SW 1271 (cell line): Measurements from ENCODE around the gene PDE6B.
"Not testable (repeated sequence)": the region's sequence is repeated elsewhere in the genome, so short reads cannot be mapped to it uniquely, and the experiment has no call there.

Experiments used
- DNase-seq, 2 experiments: peaks; one replicate each; lab custom pipeline; 2025; lab: John Stamatoyannopoulos, UW

Gene PDE6B

DNA sequence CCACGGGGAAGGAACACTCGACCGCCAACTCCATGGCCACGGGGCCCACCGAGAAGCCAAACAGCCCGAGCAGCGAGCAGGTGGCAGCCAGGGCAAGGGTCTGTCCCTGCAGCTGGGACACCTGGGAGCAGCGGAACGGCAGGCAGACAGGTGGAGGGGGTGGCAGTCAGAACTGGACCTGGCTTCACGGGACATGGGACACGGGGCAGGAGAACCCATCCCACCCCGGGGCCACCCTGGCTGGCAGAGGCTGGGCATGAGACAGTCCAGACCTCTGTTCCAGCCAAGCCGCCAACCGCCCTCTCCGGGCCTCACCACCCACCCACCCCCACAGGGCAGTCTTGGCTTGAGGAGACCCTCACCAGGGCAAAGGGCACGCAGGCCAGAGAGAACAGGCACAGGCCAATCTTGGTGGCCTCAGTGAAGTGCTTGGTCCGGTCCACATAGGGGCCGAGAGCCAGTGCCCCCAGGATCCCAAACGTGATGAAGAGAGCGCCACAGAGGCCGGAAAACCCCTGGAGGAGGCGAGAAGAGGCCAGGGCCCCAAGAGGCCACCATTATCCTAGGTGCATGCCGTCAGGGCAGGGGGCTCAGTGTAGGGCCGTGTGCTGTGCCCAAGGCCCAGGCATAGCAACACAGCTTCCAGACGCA lies 58.0 kb downstream of the PDE6B start:
- DNase-seq: no peak

DNA sequence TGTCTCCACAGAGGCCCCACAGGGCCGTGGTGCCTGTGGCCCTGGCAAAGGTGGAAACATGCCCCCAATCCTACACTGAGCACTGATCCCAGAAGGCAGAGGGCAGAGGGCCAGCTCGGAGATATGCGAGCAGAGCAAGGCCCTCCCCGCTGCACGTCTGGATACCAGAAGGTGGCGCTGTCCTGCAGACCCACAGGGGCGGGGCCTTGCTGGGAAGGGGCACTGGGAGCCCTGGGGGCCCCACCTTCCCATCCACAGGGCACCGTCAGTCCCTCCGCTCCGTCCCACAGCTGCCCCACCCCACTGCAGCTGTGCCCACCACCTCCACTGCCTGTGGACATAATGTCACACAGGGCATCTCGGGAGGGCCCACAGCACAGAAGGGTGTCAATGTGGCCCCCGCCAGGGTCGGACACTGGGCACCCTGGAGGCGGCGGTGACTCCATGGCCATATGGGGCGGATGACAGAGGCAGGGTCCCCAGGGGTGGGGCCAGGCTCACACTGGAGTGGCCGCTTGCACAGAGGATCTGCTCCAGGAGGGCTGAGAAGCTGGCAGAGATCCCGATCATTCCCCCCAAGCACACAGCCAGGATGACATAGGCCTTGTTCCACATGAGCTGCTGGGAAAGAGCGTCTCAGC lies 58.7 kb downstream of the PDE6B start:
- peak in 1 of 2 experiments; percentile 58 for DNase-seq

DNA sequence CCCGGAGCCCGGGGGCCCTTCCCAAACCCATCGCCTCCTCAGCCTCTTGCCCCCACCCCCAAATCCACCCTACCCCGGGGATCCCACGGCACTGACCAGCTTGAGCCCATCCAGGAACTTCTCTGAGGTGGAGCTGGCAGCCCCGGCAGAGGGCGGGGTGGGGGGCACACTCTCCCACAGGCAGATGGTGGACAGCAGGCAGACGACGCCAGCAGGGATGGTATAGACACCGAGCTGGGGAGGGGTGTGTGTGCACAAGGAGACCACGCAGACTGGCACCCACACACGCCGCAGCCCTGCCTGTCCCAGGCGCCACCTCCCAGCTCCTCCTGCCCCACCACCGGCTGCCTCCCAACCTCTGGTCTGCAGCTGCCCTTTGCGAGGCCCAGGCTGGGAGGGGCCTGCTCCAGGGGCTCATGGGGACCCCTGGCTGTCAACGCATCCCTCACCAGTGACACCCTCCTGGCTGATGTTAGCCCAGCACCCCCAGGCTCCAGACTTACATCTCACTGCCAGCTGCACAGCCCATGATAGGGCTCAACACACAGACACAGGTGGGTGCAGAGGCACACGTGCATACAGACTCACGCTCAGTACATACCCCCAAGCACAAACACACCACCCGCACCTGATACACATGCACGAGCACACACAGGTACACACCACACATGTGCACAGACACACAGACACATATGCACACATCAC lies 59.4 kb downstream of the PDE6B start:
- DNase-seq: no peak

DNA sequence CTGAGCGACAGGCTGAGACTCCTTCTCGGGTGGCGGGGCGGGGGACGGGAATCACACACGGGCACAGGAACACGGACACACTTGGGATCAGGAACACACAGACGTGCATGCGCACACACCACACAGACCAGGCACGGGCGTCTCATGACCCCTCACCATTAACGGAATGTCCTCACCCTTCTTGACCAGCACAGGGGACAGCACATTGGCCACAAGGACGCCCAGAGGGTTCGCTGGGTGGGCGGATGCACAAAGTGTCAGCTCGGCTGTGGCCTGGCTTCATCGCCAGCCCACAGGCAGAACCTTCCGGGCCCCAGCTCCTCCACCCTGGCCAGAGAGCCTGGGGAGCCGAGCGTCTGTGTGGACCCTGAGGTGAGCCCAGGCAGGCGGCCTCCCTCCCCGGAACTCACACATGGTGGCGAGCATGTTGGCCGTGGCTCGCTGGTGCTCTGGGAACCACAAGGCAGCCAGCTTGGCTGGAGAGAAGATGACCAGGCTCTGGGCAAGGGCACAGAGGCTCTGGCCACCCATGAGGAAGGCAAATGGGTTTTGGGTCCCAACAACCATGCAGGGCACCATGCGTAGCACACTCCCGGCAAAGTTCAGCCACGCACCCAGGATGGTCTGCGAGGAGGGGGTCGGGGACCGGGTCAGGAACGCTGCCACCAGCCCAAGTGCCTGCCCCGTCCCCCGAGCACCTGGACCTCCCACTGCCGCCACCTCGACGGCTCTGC lies 60.5 kb downstream of the PDE6B start:
- no peak for DNase-seq

DNA sequence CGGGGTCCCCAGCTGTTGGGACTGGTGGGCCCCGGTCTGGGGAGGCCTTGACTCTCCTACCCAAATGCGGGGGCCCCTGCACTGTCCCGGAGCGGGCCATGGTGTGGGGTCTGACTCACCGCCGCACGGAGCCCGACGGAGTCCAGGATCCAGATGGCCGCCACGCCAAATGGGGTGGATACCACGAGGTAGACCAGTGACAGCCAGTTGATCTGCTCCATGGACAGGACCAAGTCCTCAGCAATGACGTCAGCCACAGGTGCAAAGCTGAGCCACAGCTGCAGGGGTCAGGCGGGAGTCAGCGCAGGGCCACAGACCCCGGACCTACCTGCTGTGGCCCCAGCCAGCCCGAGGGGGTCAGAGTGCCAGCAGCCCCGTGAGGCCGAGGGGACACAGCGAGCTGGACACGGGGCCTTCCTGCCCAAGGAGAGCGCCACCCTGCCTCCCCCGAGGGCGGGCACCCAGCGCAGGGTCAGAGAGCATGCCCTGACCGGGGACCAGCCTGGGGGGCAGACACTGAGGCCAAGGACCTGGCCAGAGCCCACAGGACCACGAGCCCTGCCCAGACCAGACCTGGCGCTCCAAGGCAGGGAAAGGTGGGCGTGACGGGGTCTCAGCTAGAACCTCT lies 61.2 kb downstream of the PDE6B start:
- DNase-seq: no peak

DNA sequence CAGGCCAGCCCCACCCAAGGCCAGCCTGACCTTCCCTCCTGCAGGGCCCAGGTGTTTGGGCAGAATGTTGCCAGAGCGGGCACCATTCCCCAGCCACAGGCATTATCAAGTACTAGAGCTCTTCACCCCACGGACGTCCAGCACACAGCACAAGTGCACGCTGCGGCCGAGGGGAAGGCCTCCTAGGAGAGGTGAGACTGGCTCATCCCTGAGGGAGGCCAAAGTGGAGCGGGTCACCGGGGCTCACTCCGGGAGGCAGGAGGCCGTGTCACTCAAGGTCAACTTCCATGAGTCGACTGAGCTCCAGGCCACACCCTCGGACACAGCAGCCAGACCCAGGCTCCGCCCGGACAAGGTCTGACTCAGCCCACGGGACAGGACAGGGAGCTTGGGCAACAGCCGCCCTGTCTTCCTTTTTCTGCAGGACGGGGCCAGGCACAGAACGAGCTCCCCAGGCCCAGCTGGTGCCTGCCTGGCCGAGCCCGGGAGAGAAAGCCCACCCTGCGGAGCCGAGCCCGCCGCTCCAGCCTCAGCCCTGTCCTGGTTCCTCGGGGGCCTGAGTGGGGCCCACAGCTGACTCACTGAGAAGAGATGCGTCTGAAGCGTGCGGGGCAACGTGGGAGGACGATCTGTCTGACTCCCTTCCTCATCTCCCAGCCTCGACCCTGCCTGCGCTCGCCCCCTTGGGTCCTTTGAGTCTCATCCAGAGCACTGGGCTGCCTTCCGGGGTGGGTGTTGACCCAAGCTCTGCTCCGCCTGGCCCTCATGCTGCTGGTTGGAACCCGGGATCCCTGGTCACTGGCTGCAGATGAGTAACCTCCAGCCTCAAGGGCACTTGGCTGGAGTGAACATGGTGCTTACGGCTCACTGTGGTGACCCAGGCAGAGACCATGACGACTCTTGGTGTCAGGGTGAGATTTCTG lies 61.9 kb downstream of the PDE6B start:
- peak; percentile 42 to 58 for DNase-seq

DNA sequence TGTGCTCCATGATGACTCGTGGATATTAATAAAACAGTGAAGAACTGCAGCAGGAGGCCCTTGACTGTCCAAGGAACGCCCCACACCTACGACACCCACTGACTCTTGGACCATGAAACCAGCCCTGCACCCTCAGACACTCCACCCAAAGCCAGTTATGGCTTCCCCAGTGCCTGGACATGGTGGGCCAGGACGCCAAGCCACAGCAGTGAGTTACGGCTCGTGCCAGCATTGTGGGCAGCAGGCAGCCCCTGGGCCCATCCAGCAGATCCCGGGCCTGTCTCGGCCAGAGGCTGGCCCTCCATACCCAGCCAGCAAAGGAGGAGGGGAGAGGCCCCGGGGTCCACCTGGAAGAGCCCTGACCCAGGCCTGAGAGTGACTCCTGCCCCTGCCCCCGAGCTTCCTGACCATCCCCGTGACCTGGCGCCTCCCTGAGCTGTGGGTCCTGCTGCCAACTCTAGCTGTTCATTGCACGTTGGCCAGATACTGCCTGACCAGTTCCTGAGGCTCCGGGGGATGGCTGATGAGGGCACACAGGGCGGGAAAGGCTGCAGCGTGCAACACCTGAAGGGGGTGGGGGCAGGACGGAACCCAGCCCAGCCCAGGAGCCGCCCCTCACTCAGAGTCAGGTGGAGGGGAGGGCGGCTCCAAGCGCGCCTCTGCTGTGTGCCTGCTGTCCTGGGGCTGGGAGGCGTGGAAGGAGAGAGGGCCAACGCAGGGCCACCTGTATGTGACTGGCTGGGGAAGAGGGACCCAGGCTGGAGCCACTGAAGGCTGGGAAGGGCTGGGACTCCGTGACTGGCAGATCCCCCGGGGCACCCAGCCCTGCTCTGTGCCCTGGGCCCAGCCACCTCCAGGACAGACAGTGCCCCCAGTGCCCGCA lies 62.8 kb downstream of the PDE6B start:
- no peak for DNase-seq

DNA sequence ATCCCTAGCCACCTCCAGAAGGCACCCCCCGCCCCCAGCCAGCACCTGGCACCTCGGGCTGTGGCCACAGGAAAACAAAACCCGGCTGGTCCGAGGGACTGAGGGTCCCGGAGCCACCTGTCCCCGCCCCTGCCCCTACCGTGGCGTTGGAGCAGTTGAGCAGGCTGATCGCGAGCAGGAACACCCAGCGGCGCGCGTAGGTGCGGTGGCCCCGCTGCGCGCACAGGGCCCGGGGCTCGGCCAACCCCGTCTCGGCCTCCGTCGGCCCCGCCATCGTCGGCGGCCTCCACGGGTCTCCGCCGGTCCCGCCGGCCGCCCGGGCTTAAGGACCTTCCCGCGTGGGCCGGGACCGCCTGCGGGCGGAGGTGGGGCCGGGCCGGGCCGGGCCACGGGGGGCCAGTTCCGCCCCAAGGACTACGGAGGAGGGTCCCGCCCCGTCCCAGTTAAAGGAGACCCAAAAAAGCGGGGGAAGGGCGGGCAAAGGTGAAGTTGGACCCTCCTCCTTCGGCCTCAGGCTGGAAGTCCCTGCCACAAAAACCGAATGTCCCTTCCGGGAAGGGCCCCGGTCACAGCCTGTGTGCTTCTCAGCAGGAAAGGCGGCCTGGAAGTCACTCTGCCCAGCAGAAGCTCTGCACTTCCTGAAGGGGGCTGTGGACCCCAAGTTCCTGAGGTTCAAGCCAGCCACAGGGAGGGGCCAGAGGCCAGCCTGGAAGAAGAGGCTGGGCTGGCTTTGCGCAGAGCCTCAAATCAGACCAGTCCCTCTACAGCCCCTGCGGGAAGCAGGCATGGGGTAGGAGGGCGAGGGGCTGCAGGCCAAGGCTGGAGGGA lies 63.7 kb downstream of the PDE6B start, which contains the start of gene SLC49A3:
SLC49A3 (minus strand) TSS at position 298 of the 828 bp plus-strand sequence; CDS start at position 274, 24 bp downstream.
- DNase-seq: no peak

DNA sequence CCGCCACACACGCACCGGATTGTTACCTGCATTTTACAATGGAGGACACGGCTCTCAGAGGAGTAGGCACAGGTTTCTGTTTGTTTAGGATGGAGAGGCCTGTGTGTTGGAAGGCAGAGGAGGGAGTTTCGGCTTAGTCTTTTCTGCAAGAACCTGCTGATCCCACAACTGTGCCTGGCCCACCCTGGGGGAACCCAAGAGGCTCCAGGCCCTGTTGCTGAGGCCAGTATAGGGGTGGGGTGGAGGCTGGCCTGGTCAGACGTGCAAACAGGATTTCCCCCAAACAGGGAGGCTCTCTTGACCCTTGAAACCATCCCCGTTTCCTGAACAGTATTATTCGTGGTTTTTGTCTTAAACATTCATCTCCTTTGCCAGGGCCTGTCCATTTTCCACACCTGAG lies 64.3 kb downstream of the PDE6B start:
- DNase-seq: no peak

DNA sequence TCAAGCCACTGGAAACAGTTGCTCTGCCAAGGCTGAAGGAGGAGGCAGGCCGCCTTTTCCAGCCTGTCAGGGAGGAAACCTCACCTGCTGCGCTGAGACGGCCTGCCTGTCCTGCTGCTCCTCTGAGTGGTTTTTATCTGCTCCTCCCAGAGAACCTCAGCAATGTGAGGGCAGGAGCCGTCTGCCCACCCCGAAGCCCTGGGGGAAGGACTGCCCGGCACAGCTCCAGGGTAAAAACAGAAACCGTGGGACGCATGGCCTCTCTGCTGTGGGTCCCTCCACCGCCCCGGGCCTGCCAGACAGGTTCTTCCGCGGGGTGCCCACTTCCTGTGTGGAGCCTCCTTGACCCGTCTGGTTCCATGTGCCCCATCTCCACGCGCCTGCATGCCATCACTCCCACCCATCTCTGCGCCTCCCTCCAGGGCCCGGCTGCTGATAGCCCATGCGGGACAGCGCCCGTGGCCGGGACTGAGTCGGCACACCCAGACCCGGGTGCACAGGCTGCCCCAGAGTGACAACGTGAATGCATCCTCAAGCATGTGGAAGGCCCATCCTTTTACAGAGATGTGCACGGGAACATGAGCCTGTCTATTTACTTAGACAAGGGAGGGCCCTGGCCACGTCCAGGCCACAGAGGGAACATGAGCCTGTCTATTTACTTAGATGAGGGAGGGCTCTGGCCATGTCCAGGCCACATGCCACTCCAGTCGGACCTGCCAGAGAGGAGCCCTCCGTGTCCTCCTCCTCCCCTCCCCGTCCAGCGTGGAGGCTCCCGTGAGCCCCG lies 67.6 kb downstream of the PDE6B start:
- DNase-seq: no peak

DNA sequence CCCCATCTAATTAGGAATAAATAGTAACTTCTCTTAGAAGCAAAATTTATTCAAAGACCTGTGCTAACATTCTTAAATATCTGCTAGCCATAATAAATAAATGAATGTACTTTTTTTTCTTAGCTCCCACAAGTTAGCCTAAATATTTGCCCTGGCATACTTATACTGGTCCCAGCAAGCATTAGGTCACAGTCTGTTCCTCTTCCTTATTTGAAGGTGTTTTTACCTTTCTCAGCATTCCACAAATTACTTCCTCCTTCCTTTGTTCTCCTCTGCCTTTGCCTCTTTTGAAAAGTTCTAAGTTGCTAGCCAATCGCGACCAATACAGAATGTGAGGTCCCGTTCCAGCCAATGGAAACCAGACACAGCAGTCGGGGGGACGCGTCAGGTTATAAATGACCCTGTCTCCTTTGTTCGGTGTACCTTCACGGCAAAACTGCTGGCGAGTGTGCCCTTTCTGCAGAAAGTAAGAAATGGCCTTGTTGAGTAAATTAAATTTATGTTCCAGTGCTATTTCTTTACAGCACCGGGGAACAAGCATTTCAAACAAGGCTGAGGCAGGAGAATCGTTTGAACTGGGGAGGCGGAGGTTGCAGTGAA lies 69.1 kb downstream of the PDE6B start:
- not testable (repeated sequence) for DNase-seq

DNA sequence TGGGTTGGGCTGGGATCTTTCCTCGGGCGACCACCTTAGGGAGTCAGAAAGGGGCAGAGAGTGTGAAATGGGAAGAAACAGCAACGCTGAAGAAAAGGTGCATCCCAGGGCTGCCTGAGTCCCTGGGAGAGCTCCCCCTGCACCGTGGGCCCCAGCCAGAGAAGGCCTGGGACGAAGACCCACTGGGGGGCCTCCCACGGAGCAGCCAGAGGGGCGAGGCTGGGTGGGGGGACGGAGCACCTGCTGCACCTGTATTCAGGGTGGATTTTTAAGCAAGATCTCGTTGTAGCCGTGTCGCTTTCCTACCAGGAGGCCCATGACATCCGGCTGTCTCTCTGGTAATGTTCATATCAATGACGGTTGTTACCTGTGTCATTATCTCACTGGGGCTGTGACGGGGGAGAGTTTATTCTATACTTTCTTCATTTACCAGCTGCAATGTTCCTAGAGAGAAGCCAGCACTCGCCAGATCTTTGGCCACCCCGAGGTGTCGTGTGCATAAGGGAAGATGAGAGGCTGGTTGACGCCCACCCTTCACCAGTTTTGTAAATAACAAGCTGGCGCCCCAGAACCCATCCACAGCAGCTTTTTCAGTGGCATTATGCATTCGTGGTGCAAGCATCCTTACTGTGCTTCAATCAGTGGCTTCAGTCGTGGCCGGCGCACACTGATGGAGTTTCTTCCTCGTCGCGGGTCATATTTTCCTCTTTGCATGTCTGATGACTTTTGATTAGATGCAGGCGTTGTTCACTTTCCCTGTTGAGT lies 74.6 kb downstream of the PDE6B start:
- no peak for DNase-seq

DNA sequence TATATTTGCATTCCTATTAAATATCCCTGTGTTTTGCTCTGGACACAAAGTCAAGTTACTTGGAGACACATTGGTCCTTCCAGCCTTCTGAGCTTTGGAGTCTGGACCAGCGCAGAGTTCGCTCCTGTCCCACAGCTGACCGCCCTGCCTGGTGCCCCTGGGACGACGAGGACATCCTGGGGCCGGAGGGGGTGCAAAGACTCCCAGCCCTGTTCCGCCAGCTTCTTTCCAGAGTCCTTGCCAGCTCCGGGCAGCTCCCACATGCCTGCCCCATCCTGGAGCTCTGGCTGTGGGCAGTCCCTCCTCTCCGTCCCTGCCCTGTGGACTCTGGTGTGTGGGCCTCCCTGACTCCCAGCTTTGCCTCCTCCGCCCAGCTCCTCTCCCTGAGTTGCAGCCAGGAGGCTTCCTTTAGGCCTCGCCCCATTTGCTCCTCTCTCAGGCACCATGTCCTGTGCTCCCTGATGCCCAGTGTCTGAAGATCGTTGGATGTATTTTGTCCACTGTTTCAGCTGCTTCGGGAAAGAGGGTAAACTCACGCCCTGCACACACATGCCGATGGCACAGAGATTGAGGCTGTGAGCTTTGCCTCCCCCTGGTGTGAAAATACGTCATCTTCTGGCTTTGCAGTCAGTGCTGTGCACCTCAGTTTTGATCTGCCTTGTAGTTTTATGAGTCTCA lies 75.4 kb downstream of the PDE6B start:
- no peak for DNase-seq

DNA sequence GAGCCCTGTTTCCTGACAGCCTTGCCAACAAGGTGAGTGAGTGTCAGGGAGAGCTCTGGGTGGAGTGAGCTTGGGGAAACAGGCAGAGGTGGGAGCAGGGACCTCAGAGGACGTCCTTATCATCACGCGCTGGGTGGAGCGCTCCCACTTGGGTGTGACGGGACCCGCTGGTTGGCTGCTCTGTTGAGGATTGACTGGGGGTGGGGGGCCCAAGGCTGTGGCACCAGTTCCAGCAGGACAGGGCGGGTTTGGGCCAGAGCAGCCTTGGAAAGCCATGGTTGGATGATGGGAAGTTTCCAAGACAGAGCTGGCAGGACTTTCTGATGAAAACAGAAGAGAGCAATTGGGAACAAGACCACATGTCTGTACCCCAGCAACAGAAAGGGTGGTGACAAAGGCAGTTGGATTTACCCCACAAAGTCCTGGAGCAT lies 77.3 kb downstream of the PDE6B start:
- DNase-seq: no peak

DNA sequence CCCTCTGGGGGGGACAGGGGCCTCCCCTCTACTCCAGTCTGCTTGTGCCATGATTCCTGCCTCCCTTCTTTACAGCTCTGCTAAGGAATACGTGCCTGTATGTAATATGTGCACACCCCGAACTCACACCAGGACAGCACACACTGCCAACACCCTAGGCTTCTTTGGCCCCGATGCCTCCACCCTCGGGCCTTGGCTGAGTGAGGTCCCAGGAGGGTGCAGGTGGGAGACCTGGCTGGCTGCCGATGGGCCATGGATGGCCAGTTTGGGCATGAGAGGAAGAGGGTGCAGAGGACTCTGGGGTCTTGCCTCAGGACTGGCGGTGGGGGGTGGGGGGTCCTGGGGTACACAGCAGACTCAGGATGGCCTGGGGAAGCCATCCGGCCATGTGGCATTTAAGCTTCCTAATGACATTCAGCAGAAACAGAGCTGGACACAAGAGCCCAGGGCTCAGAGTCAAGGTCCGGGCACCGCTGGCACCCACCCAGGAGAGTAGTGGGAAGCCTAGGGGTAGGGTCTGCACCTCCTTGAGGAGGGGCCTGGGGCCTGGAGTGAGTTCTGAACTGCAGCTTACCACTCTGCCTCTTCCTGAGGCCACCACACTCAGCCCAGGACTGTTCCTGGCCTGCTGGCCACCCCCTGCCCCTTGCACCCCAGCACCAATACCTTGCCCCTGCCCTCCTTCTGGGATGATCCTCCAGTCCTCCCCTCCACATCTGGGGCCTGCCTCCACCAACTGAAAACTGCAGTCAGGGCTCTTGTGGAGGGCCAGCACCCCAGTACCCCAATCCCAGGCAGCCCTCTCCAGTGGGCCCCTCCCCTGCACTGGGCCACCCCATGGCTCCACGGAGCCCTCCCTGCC lies 78.2 kb downstream of the PDE6B start:
- DNase-seq: no peak
